ENCODE results near the gene MPRIP. TPM values are rescaled to one million over a fixed set of nuclear protein-coding genes. Genes with fewer than 3 reads are reported as not detected.

Gene MPRIP
- total RNA-seq, 2 experiments from 2014 or later, result 145 to 157 TPM

- no peaks in the 10 kb centered on the region for H3K27me3 Mint-ChIP-seq
- intact Hi-C loops (cut with micrococcal nuclease), result no loop called here
- H3K9me3 Mint-ChIP-seq, result no peaks in the 10 kb centered on the region
- no peaks in the 10 kb centered on the region for H3K36me3 Mint-ChIP-seq
- ChIA-PET CTCF (no interaction called here), POLR2A (no interaction called here)
- no peak for DNase-seq
- no peak overlapping the region for H3K27ac Mint-ChIP-seq
- no peaks in the 10 kb centered on the region for H3K4me1 Mint-ChIP-seq (ENCODE audit: low read depth)
- no peak overlapping the region for H3K4me3 Mint-ChIP-seq
Measured at GRCh38 chr17:17027442-17028058, 14.7 kb upstream of the MPRIP start.

- Mint-ChIP-seq H3K9me3 (no peaks in the 10 kb centered on the region), H3K4me3 (no peak overlapping the region), H3K27me3 (no peaks in the 10 kb centered on the region), H3K36me3 (no peaks in the 10 kb centered on the region), H3K27ac (no peak overlapping the region), H3K4me1 (ENCODE audit: low read depth) (no peaks in the 10 kb centered on the region)
- no peak for DNase-seq
- ChIA-PET CTCF (no interaction called here), POLR2A (no interaction called here)
- intact Hi-C loops (cut with micrococcal nuclease), result no loop called here
Measured at GRCh38 chr17:17028059-17028877, 14.0 kb upstream of the MPRIP start.

DNA sequence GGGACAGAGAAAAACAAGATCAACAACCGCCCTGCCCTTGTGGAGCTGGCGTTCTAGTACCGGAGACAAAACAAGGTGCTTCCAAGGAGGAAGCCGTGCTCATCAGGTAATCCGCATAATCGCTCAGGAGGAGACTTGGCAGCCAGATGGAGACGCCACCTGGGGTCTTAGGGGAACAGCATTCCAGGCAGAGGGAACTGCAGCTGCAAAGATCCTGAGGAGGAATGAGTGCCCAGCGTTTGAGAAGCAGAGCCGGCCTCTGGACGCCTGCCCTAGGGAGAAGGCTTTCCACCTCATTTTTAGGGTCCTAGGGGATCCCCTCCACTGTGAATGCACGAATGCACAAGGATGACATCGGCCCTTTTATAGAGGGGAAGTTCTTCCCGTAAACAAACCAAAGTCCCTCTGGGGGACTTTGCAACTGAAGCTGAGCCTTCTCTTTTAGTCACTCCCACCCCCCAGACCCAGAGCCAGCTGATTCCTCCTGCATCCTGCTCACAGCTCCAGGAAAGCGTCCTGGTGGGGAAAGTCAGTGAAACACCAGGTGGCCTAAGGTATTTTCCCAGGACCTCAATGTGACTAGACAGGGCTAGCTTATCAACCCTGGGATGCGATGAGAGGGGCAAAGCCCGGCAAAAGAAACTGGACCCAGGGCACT is 13.2 kb upstream of the MPRIP start:
- Mint-ChIP-seq H3K9me3 (no peaks in the 10 kb centered on the region), H3K36me3 (no peaks in the 10 kb centered on the region), H3K4me1 (ENCODE audit: low read depth) (no peaks in the 10 kb centered on the region), H3K4me3 (no peak overlapping the region), H3K27me3 (no peaks in the 10 kb centered on the region), H3K27ac (no peak overlapping the region)
- POLR2A ChIA-PET, result no interaction called here
- DNase-seq, result no peak
- intact Hi-C loops (cut with micrococcal nuclease), result no loop called here
- CTCF ChIA-PET, result no interaction called here

GRCh38 chr17:17029938-17030337 is 12.3 kb upstream of the MPRIP start:
- H3K4me3 Mint-ChIP-seq, result no peak overlapping the region
- no peak overlapping the region for H3K27ac Mint-ChIP-seq
- no peak for DNase-seq
- ChIA-PET POLR2A (no interaction called here), CTCF (no interaction called here)
- no peaks in the 10 kb centered on the region for H3K4me1 Mint-ChIP-seq (ENCODE audit: low read depth)
- intact Hi-C loops (cut with micrococcal nuclease), result no loop called here
- H3K27me3 Mint-ChIP-seq, result no peaks in the 10 kb centered on the region
- no peaks in the 10 kb centered on the region for H3K9me3 Mint-ChIP-seq
- no peaks in the 10 kb centered on the region for H3K36me3 Mint-ChIP-seq

DNA sequence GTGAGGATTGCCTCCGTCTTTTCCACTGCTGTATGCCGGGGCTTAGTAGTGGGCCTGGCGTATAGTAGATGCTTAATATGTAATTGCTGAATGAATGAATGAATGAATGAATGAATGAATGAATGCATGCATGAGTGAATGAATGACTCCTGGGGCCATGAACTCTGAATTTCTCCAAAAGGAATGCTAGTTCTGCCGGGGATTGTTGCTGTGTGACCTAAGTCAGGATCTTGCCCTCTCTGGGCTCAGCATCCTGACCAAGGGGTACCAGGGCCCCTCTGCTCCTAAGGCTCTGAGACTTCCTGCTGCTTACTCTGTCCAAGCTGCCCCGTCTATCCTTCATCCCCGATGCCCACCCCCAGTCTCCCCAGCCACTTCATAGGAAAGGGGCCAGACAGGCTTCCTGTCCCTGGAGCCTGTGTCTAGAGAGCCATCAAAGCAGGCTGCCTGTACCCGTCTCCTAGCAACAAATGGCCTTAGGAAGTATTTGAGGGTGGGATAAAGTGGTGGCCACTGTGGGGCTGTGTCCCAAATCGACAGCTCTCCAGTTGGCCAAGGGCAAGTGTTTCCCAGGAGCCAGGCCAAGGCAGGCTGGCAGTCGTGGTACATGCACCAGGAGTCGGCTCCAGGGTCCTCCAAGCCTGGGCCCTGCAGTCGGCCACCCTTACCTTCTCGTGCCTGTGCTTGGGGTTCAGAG is 11.6 kb upstream of the MPRIP start:
- no peak overlapping the region for H3K27ac Mint-ChIP-seq
- CTCF ChIA-PET, result no interaction called here
- no peaks in the 10 kb centered on the region for H3K36me3 Mint-ChIP-seq
- H3K27me3 Mint-ChIP-seq, result no peaks in the 10 kb centered on the region
- no peak for DNase-seq
- no peak overlapping the region for H3K4me3 Mint-ChIP-seq
- intact Hi-C loops (cut with micrococcal nuclease), result no loop called here
- H3K4me1 Mint-ChIP-seq (ENCODE audit: low read depth), result no peaks in the 10 kb centered on the region
- no peaks in the 10 kb centered on the region for H3K9me3 Mint-ChIP-seq
- POLR2A ChIA-PET, result interaction anchor here (0.6 kb wide), 1 partner anchor 148 kb away, joined by 3 read pairs; no protein-coding TSS in a partner anchor

DNA sequence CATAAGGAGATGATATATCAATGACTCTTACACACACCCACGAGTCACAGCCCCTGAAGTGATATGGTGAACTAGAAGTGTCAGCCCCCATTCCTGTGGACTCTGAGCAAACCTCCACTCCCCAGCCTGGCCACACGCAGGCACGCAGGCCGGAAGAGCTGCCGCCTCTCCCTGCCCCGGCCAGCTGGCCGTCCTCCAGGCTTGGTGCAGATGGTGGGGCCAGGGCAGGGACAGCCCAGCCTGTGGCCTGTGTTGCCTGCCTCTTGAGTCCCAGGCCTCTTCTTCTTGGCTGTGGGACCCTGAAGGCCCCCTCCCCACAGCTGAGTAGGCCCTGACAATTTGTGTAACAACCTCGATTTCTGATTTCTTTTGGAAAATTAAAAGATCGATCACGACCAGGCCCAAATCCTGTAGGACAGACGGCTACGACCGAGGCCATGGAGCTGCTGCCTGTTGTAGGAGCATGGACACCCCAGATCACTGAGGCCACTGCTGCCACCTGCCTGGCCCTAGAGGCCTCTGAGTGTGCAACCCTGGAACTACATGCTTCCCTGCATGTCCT is 10.0 kb upstream of the MPRIP start:
- Mint-ChIP-seq H3K27ac (no peak overlapping the region), H3K36me3 (no peaks in the 10 kb centered on the region), H3K27me3 (no peaks in the 10 kb centered on the region), H3K4me1 (ENCODE audit: low read depth) (no peaks in the 10 kb centered on the region), H3K9me3 (no peaks in the 10 kb centered on the region), H3K4me3 (no peak overlapping the region)
- ChIA-PET POLR2A (no interaction called here), CTCF (no interaction called here)
- DNase-seq, result no peak
- intact Hi-C loops (cut with micrococcal nuclease), result no loop called here

- POLR2A ChIA-PET, result no interaction called here
- intact Hi-C loops (cut with micrococcal nuclease), result no loop called here
Measured at GRCh38 chr17:17033466-17033865, 8.8 kb upstream of the MPRIP start.

GRCh38 chr17:17034026-17034425 is 8.2 kb upstream of the MPRIP start:
- Mint-ChIP-seq H3K9me3 (no peaks in the 10 kb centered on the region), H3K27ac (no peak overlapping the region), H3K4me3 (no peak overlapping the region), H3K27me3 (no peaks in the 10 kb centered on the region), H3K36me3 (no peaks in the 10 kb centered on the region), H3K4me1 (ENCODE audit: low read depth) (no peaks in the 10 kb centered on the region)
- intact Hi-C loops (cut with micrococcal nuclease), result no loop called here
- DNase-seq, result no peak
- ChIA-PET CTCF (no interaction called here), POLR2A (no interaction called here)

More at GRCh38 chr17:17033466-17033865, 8.8 kb upstream of the MPRIP start:
- CTCF ChIA-PET, result no interaction called here
- Mint-ChIP-seq H3K27ac (no peak overlapping the region), H3K36me3 (no peaks in the 10 kb centered on the region), H3K27me3 (no peaks in the 10 kb centered on the region), H3K4me1 (ENCODE audit: low read depth) (no peaks in the 10 kb centered on the region), H3K9me3 (no peaks in the 10 kb centered on the region), H3K4me3 (no peak overlapping the region)
- DNase-seq, result no peak

DNA sequence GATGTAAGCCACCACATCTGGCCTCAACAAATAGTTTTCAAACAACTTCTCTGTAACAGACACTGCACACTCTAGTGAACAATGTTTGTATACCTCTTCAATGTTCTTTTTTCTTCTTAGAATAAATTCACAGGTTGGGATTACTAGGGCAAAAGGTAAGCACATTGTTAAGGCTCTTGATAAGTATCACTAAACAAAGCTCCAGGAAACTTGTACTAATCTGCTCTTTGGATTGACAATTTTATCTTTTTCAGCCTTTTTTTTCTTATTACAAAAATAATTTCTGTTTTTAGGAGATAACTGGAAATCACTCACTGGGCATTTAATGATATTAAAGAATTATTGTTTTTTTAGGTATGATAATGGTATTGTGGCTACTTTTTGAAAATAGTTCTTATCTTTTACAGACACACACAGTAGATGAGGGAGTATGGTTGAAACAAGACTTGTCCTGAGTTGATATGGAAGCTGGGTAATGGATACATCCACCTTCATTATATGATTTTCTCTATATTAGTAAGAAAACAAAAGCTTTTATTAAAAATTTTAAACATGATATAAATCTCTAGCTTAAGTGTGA is 7.7 kb upstream of the MPRIP start:
- DNase-seq, result no peak
- Mint-ChIP-seq H3K9me3 (no peaks in the 10 kb centered on the region), H3K27ac (no peak overlapping the region), H3K27me3 (no peaks in the 10 kb centered on the region), H3K36me3 (no peaks in the 10 kb centered on the region), H3K4me1 (ENCODE audit: low read depth) (no peaks in the 10 kb centered on the region), H3K4me3 (no peak overlapping the region)
- ChIA-PET POLR2A (no interaction called here), CTCF (no interaction called here)
- intact Hi-C loops (cut with micrococcal nuclease), result no loop called here

DNA sequence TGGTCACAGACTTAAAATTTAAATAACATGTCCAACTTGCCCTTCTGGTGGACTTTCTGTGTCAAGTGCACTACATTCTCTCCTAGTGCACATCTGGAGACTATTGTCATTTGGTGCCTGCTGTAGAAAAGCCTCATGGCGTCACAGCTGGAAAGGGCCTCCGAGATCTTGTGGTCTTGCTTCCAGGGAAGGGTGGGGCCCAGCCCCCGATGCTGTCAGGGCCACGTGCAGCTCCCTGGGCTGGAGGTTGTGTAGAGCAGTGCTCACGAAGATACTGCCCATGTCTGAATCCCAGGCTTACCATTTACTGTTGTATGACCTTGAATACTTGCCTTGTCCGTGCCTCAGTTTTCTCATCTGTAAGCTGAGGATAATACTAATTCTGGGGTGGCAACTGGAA is 6.8 kb upstream of the MPRIP start:
- DNase-seq, result no peak
- Mint-ChIP-seq H3K36me3 (no peaks in the 10 kb centered on the region), H3K9me3 (no peaks in the 10 kb centered on the region), H3K4me1 (ENCODE audit: low read depth) (no peaks in the 10 kb centered on the region), H3K27ac (no peak overlapping the region), H3K4me3 (no peak overlapping the region), H3K27me3 (no peaks in the 10 kb centered on the region)
- ChIA-PET POLR2A (no interaction called here), CTCF (no interaction called here)
- intact Hi-C loops (cut with micrococcal nuclease), result no loop called here

DNA sequence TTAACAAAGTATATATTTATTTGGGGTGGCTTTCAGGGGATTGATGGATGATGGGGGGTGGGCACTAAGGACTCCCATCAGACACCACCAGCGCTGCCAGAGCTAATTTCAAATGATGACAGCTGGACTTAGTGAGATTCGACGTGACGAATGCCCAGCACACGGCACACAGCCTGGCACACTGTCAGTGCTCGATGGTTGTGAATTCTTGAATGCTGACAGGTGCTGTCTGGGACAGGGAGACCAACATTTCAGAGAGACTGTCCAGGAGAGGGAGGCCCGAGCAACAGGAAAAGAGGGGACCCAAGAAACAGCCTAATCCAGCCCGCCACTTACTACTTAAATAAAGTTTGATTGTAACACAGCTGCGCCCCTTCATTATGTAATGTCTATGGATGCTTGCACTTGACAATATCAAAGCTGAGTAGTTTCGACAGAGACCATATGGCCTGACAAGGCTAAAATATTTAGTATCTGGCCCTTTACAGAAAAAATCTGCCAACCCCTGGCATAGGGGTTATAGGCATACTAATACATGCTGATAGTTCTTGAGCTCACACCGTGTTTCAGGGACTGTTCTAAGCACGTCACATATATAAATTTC is 6.2 kb upstream of the MPRIP start:
- POLR2A ChIA-PET, result no interaction called here
- DNase-seq, result no peak
- CTCF ChIA-PET, result interaction anchor here (0.6 kb wide), 1 partner anchor 201 kb away, joined by 4 read pairs; the partner anchor contains the start of gene FLCN
- no peak overlapping the region for H3K27ac Mint-ChIP-seq
- H3K27me3 Mint-ChIP-seq, result no peaks in the 10 kb centered on the region
- H3K9me3 Mint-ChIP-seq, result no peaks in the 10 kb centered on the region
- H3K4me3 Mint-ChIP-seq, result no peak overlapping the region
- H3K4me1 Mint-ChIP-seq (ENCODE audit: low read depth), result peaks cover under 1% of the 10 kb centered on the region
- intact Hi-C loops (cut with micrococcal nuclease), result no loop called here
- no peaks in the 10 kb centered on the region for H3K36me3 Mint-ChIP-seq

All from activated CD4-positive, alpha-beta memory T cell treated with anti-CD3 and anti-CD28 coated beads for 36 hours (primary cell).